ENCODE results near the gene ZNFX1. TPM values are rescaled to one million over a fixed set of nuclear protein-coding genes. Genes with fewer than 3 reads are reported as not detected.

Gene ZNFX1
- total and polyA plus RNA-seq, 7 donors, result 8.4 to 29.6 (median 21.7) TPM

GRCh38 chr20:49216991-49217578 is 60.8 kb downstream of the ZNFX1 start:
- Histone ChIP-seq H3K27me3 (ENCODE audit: insufficient read depth in 3 of 3, low read length in 2 of 3) (no peaks in the 10 kb centered on the region), H3K9me3 (no peaks in the 10 kb centered on the region), H3K27ac (no peak overlapping the region), H3K36me3 (ENCODE audit: insufficient read depth in 1 of 2, low read depth in 1 of 2) (peaks cover 0 to 8% of the 10 kb centered on the region in 2 donors), H3K4me3 (no peak overlapping the region), H3K4me1 (peaks cover 3% of the 10 kb centered on the region)
- TF ChIP-seq CTCF (IDR thresholded peaks at IDR 0.05), result peak; percentile 91
- peak; percentile 56 to 71 (median 66) for ATAC-seq
- intact Hi-C loops (cut with DNase I), result loop anchor here (1.0 to 2.0 kb wide), 2 partner anchors 84 kb away; no protein-coding TSS in a partner anchor
- WGBS, 3 donors, result 18 to 24% (median 19%) methylated on average over 11 of the region's 11 CpGs
- peak; percentile 91 to 96 for DNase-seq

GRCh38 chr20:49215232-49215631 is 62.6 kb downstream of the ZNFX1 start:
- H3K4me1 ChIP-seq, result peaks cover 3% of the 10 kb centered on the region
- DNase-seq, result no peak
- 88 to 90% (median 89%) methylated on average over 3 of the region's 3 CpGs for WGBS, 3 donors
- no peak for ATAC-seq
- H3K27me3 ChIP-seq (ENCODE audit: insufficient read depth in 3 of 3, low read length in 2 of 3), result no peaks in the 10 kb centered on the region
- H3K4me3 ChIP-seq, result no peak overlapping the region
- intact Hi-C loops (cut with DNase I), result no loop called here
- no peaks in the 10 kb centered on the region for H3K36me3 ChIP-seq (ENCODE audit: insufficient read depth in 1 of 2, low read depth in 1 of 2)
- H3K27ac ChIP-seq, result no peak overlapping the region
- no peak for TF ChIP-seq CTCF (IDR thresholded peaks at IDR 0.05)
- no peaks in the 10 kb centered on the region for H3K9me3 ChIP-seq

DNA sequence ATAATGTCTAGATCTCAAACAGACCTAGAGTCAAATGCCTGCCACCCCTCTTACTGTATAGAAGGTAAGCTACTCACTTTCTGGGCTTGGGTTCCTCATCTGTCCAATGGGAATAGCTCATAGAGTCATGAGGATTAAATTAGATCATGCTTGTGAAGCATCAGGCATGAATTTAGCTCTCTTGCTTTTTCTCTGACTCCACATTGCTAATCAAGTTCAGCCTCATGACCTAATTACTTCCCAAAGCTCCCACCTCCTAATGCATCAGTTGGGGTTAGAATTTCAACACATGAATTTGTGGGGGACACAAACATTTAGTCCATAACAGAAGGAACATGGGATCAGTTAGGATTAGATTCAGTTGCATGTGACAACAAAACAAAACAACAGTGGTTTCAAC is 63.3 kb downstream of the ZNFX1 start:
- intact Hi-C loops (cut with DNase I), result no loop called here

DNA sequence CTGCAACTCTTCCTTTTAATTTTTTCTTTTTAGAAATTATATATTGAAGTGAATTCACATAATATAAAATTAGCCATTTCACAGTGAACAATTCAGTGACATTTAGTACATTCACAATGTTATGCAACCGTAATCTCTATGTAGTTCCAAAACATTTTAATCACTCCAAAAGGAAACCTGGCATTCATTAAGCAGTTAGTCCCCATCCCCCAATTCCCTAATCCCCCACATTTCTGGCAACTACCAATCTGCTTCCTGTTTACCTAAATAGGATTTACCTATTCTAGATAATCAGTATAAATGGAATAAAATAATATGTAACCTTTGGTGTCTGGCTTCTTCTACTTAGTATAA is 67.1 kb downstream of the ZNFX1 start:
- ATAC-seq (no peak), DNase-seq (no peak)
- no peaks in the 10 kb centered on the region for H3K4me1 ChIP-seq
- no peak for TF ChIP-seq CTCF (IDR thresholded peaks at IDR 0.05)
- H3K27me3 ChIP-seq (ENCODE audit: insufficient read depth in 3 of 3, low read length in 2 of 3), result no peaks in the 10 kb centered on the region
- H3K27ac ChIP-seq, result no peak overlapping the region
- intact Hi-C loops (cut with DNase I), result no loop called here
- no peaks in the 10 kb centered on the region for H3K36me3 ChIP-seq (ENCODE audit: insufficient read depth in 1 of 2, low read depth in 1 of 2)
- no peaks in the 10 kb centered on the region for H3K9me3 ChIP-seq
- WGBS, 3 donors, result 79 to 88% (median 81%) methylated on average over 1 of the region's 1 CpG
- H3K4me3 ChIP-seq, result no peak overlapping the region

More for the DNA sequence above, 63.3 kb downstream of the ZNFX1 start:
- Histone ChIP-seq H3K4me1 (peaks cover 3% of the 10 kb centered on the region), H3K27me3 (ENCODE audit: insufficient read depth in 3 of 3, low read length in 2 of 3) (no peaks in the 10 kb centered on the region), H3K36me3 (ENCODE audit: insufficient read depth in 1 of 2, low read depth in 1 of 2) (no peaks in the 10 kb centered on the region), H3K27ac (no peak overlapping the region), H3K4me3 (no peak overlapping the region), H3K9me3 (no peaks in the 10 kb centered on the region)
- ATAC-seq (no peak), DNase-seq (no peak)
- no peak for TF ChIP-seq CTCF (IDR thresholded peaks at IDR 0.05)
